H9 (cell line): ENCODE results near the gene RAB11FIP5. TPM values are rescaled to one million over a fixed set of nuclear protein-coding genes. Genes with fewer than 3 reads are reported as not detected.

ENCODE experiments used
- DNase-seq: peaks from one replicate; pipeline ENCODE4 v3.0.0-alpha.2; 2017
- H2AFZ ChIP-seq: one replicate; pipeline ENCODE4 v1.6.1; 2013; ENCODE audit warnings: mild to moderate bottlenecking, low read length, control low read depth, moderate library complexity
- H2AK5ac ChIP-seq: 2 replicates; pipeline ENCODE4 v1.6.1; 2013; ENCODE audit warnings: low read length, control low read depth, mixed read lengths; ENCODE audit not compliant: insufficient read length
- H2BK120ac ChIP-seq: one replicate; pipeline ENCODE4 v1.6.1; 2013; ENCODE audit warnings: low read depth, mild to moderate bottlenecking, low read length, control low read depth, inconsistent platforms; ENCODE audit not compliant: poor library complexity, severe bottlenecking
- H2BK12ac ChIP-seq: 2 replicates; pipeline ENCODE4 v1.6.1; 2013; ENCODE audit warnings: low read length, control low read depth, mixed read lengths, low read depth; ENCODE audit not compliant: insufficient read length
- H2BK15ac ChIP-seq: 2 replicates; pipeline ENCODE4 v1.6.1; 2013; ENCODE audit warnings: low read depth, low read length, control low read depth
- H2BK20ac ChIP-seq: one replicate; pipeline ENCODE4 v1.6.1; 2013; ENCODE audit warnings: low read depth, mild to moderate bottlenecking, low read length, control low read depth, inconsistent platforms; ENCODE audit not compliant: poor library complexity, severe bottlenecking
- H2BK5ac ChIP-seq: 2 replicates; pipeline ENCODE4 v1.6.1; 2013; ENCODE audit warnings: low read length, control low read depth, mixed read lengths; ENCODE audit not compliant: insufficient read length
- H3K14ac ChIP-seq: 2 replicates; pipeline ENCODE4 v1.6.1; 2013; ENCODE audit warnings: low read length, control low read depth; ENCODE audit not compliant: insufficient read depth
- H3K18ac ChIP-seq: 2 replicates; pipeline ENCODE4 v1.6.1; 2013; ENCODE audit warnings: low read depth, mild to moderate bottlenecking, mixed read lengths, low read length, control low read depth; ENCODE audit not compliant: insufficient read length
- H3K23ac ChIP-seq: 2 replicates; pipeline ENCODE4 v1.6.1; 2013; ENCODE audit warnings: low read length, control low read depth, mixed read lengths, low read depth; ENCODE audit not compliant: insufficient read length
- H3K23me2 ChIP-seq: 2 replicates; pipeline ENCODE4 v1.6.1; 2013; ENCODE audit warnings: low read depth, mild to moderate bottlenecking, mixed read lengths, low read length, control low read depth; ENCODE audit not compliant: insufficient read length, poor library complexity, severe bottlenecking
- H3K27ac ChIP-seq: 2 replicates; pipeline ENCODE4 v1.5.1; 2013; ENCODE audit warnings: low read length, control low read depth, mixed read lengths, low read depth; ENCODE audit not compliant: insufficient read length
- H3K27me3 ChIP-seq: 2 replicates; pipeline ENCODE4 v1.6.1; 2013; ENCODE audit warnings: low read length, control low read depth, inconsistent platforms; ENCODE audit not compliant: insufficient read depth
- H3K4ac ChIP-seq: 2 replicates; pipeline ENCODE4 v1.6.1; 2013; ENCODE audit warnings: low read depth, mild to moderate bottlenecking, control low read depth, inconsistent platforms, low read length, moderate library complexity
- H3K4me1 ChIP-seq: 2 replicates; pipeline ENCODE4 v1.6.1; 2013; ENCODE audit warnings: low read length, control low read depth, inconsistent platforms; ENCODE audit not compliant: insufficient read depth
- H3K4me2 ChIP-seq: 2 replicates; pipeline ENCODE4 v1.6.1; 2013; ENCODE audit warnings: low read length, control low read depth, mixed read lengths; ENCODE audit not compliant: insufficient read length, insufficient read depth
- H3K56ac ChIP-seq: 2 replicates; pipeline ENCODE4 v1.6.1; 2013; ENCODE audit warnings: low read depth, mild to moderate bottlenecking, mixed read lengths, low read length, control low read depth; ENCODE audit not compliant: insufficient read length
- H3K79me1 ChIP-seq: 2 replicates; pipeline ENCODE4 v1.6.1; 2013; ENCODE audit warnings: low read depth, mild to moderate bottlenecking, moderate library complexity, low read length, control low read depth, inconsistent platforms; ENCODE audit not compliant: insufficient read depth, poor library complexity, severe bottlenecking
- H3K79me2 ChIP-seq: 2 replicates; pipeline ENCODE4 v1.6.1; 2013; ENCODE audit warnings: low read length, control low read depth, inconsistent platforms; ENCODE audit not compliant: insufficient read depth
- H3K9ac ChIP-seq: 2 replicates; pipeline ENCODE4 v1.6.1; 2013; ENCODE audit warnings: low read length, control low read depth, mixed read lengths; ENCODE audit not compliant: insufficient read length; ENCODE audit errors: extremely low read depth
- H3K9me3 ChIP-seq: one replicate; pipeline ENCODE4 v1.6.1; 2013; ENCODE audit warnings: low read depth, low read length, inconsistent platforms; ENCODE audit not compliant: control insufficient read depth
- H3T11ph ChIP-seq: one replicate; pipeline ENCODE4 v1.6.1; 2013; ENCODE audit warnings: mild to moderate bottlenecking, low read length, control low read depth, inconsistent platforms
- H4K20me1 ChIP-seq: one replicate; pipeline ENCODE4 v1.6.1; 2013; ENCODE audit not compliant: control insufficient read depth, insufficient read length, insufficient read depth
- H4K5ac ChIP-seq: 2 replicates; pipeline ENCODE4 v1.6.1; 2013; ENCODE audit warnings: low read depth, mild to moderate bottlenecking, mixed read lengths, low read length, control low read depth; ENCODE audit not compliant: insufficient read length
- H4K8ac ChIP-seq: replicated peaks from 2 replicates; pipeline ENCODE4 v1.6.1; 2013; ENCODE audit warnings: low read length, control low read depth, mixed read lengths, low read depth; ENCODE audit not compliant: insufficient read length
- H4K91ac ChIP-seq: 2 replicates; pipeline ENCODE4 v1.6.1; 2013; ENCODE audit warnings: low read depth, mild to moderate bottlenecking, moderate library complexity, mixed read lengths, low read length, control low read depth; ENCODE audit not compliant: insufficient read length
- H3K27ac Mint-ChIP-seq, 3 experiments: 2 replicates in 2 of 3; 3 replicates in 1 of 3; pipeline ENCODE4 v1.8.0; 2020 to 2021; ENCODE audit warnings: mixed read lengths in 3 of 3, mild to moderate bottlenecking in 1 of 3, moderate library complexity in 1 of 3
- H3K27me3 Mint-ChIP-seq: 2 replicates; pipeline ENCODE4 v1.8.0; 2021; ENCODE audit warnings: low read depth, mild to moderate bottlenecking, moderate library complexity, mixed read lengths
- H3K36me3 Mint-ChIP-seq, 3 experiments: 2 replicates in 2 of 3; 3 replicates in 1 of 3; pipeline ENCODE4 v1.8.0; 2020 to 2021; ENCODE audit warnings: low read depth in 3 of 3, mixed read lengths in 3 of 3; ENCODE audit not compliant: insufficient read depth in 1 of 3
- H3K4me1 Mint-ChIP-seq, 2 experiments: 2 replicates each; pipeline ENCODE4 v1.8.0; 2020; ENCODE audit warnings: mixed read lengths in 2 of 2
- H3K4me3 Mint-ChIP-seq, 2 experiments: 2 replicates in 1 of 2; 3 replicates in 1 of 2; pipeline ENCODE4 v1.8.0; 2020 to 2021; ENCODE audit warnings: mild to moderate bottlenecking in 2 of 2, mixed read lengths in 2 of 2, moderate library complexity in 1 of 2
- H3K9me3 Mint-ChIP-seq, 2 experiments: 2 replicates in 1 of 2; 3 replicates in 1 of 2; pipeline ENCODE4 v1.8.0; 2020; ENCODE audit warnings: mild to moderate bottlenecking in 2 of 2, mixed read lengths in 2 of 2, moderate library complexity in 1 of 2
- WGBS: extraction: QIAGEN DNeasy Blood & Tissue Kit; methylation state at CpG from one replicate; pipeline ENCODE4 v1.1.7; 2013; ENCODE audit warnings: missing lambda C conversion rate, low lambda C conversion rate, mixed read lengths; ENCODE audit not compliant: insufficient read length; ENCODE audit errors: extremely low coverage; 5-methylcytosine and 5-hydroxymethylcytosine counted together
- total RNA-seq: library from RNA; stranded (reverse); gene quantifications from 2 replicates; pipeline ENCODE4 v1.2.1, GENCODE V29; 2021
- TF ChIP-seq, protein P1 (sequence below): fragments of 200-600 bp; sonication (generic); conservative IDR thresholded peaks from 3 replicates; pipeline ENCODE4 v1.8.0; 2021; ENCODE audit warnings: antibody characterized with exemption, mild to moderate bottlenecking

Gene RAB11FIP5
- total RNA-seq, 1 experiment from 2014 or later = 7.1 TPM

DNA sequence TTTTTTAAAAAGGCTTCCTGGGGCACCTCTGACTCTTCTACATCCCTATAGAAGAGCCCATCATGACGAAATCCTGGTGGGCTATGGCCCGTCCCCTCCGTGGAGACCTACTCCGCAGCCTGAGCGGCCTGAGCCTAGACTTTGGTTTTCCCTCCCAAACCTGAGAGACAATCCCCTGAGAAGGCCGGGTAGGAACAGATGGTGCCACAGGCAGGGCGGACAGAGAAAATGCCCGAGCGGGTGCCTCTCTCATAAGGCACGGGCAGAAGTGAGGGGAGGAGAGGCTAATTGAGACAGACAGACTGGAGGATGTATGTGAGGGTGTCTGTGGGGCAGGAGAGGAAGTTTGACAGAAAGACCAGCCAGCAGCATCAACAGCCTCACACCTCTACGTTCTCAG is 21.1 kb downstream of the RAB11FIP5 start:
- Histone ChIP-seq H3K9ac (no peak overlapping the region), H4K20me1 (no peaks in the 10 kb centered on the region), H4K5ac (no peak overlapping the region), H3K27ac (no peak overlapping the region), H2AK5ac (no peak overlapping the region), H3K4me2 (no peak overlapping the region), H3K14ac (no peak overlapping the region), H2BK15ac (no peak overlapping the region), H3K79me1 (no peaks in the 10 kb centered on the region), H3K23ac (no peak overlapping the region), H3T11ph (no peak overlapping the region), H3K4ac (no peak overlapping the region), H2BK20ac (no peak overlapping the region), H3K18ac (no peak overlapping the region), H2BK5ac (no peak overlapping the region), H3K27me3 (no peaks in the 10 kb centered on the region), H4K91ac (no peak overlapping the region), H3K79me2 (no peaks in the 10 kb centered on the region), H3K4me1 (no peaks in the 10 kb centered on the region), H2AFZ (no peak overlapping the region), H3K56ac (no peak overlapping the region), H3K23me2 (no peaks in the 10 kb centered on the region), H2BK120ac (no peak overlapping the region), H4K8ac (no peak overlapping the region), H2BK12ac (no peak overlapping the region), H3K9me3 (no peaks in the 10 kb centered on the region)
- TF ChIP-seq, protein P1, sequence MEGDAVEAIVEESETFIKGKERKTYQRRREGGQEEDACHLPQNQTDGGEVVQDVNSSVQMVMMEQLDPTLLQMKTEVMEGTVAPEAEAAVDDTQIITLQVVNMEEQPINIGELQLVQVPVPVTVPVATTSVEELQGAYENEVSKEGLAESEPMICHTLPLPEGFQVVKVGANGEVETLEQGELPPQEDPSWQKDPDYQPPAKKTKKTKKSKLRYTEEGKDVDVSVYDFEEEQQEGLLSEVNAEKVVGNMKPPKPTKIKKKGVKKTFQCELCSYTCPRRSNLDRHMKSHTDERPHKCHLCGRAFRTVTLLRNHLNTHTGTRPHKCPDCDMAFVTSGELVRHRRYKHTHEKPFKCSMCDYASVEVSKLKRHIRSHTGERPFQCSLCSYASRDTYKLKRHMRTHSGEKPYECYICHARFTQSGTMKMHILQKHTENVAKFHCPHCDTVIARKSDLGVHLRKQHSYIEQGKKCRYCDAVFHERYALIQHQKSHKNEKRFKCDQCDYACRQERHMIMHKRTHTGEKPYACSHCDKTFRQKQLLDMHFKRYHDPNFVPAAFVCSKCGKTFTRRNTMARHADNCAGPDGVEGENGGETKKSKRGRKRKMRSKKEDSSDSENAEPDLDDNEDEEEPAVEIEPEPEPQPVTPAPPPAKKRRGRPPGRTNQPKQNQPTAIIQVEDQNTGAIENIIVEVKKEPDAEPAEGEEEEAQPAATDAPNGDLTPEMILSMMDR = no peak
- WGBS = no CpG with 5 or more reads among the region's 11 CpGs
- Mint-ChIP-seq H3K27ac (peak overlapping the region in 1 of 3 experiments; percentile 29; a peak in 1 of 7 replicates), H3K36me3 (no peaks in the 10 kb centered on the region; a peak in 2 of 7 replicates), H3K4me3 (no peak overlapping the region), H3K4me1 (peaks cover 8% of the 10 kb centered on the region in 2 experiments), H3K9me3 (no peaks in the 10 kb centered on the region), H3K27me3 (no peaks in the 10 kb centered on the region)
- DNase-seq = no peak
